H1 (cell line): ENCODE measurements around the gene TAOK1. TPM values are rescaled to one million over a fixed set of nuclear protein-coding genes. Genes with fewer than 3 reads are reported as not detected.

ENCODE experiments used
- CTCF ChIA-PET: fragments of 300-600 bp; sonication (Branson Sonifier 250); formaldehyde crosslinking; loops from one replicate; lab custom pipeline; 2021; ENCODE audit not compliant: partially characterized antibody; lab: Charles Lee
- POLR2A ChIA-PET: fragments of 300-600 bp; sonication (Branson Sonifier 250); formaldehyde crosslinking; loops from one replicate; lab custom pipeline; 2021; ENCODE audit warnings: inconsistent platforms; ENCODE audit not compliant: partially characterized antibody; lab: Charles Lee
- DNase-seq, 2 experiments: peaks; one replicate each; pipeline versions ENCODE4 v3.0.0 to v3.0.0-alpha.2; 2010 to 2022; ENCODE audit warnings: low spot score in 2 of 2, low read depth in 1 of 2, mixed read lengths in 1 of 2
- FAIRE-seq: peaks from 2 replicates; lab custom pipeline; 2011; peaks lifted over from hg19 to GRCh38; lab: Jason Lieb, UNC
- H2AFZ ChIP-seq: 2 replicates; pipeline ENCODE4 v1.8.1; 2012; ENCODE audit warnings: low read length, inconsistent platforms
- H2AK5ac ChIP-seq: 2 replicates; pipeline ENCODE4 v1.6.1; 2013; ENCODE audit warnings: low read depth, low read length
- H2BK120ac ChIP-seq: replicated peaks from 2 replicates; pipeline ENCODE3; 2013; ENCODE audit warnings: low read depth, low read length, inconsistent platforms
- H2BK12ac ChIP-seq: 2 replicates; pipeline ENCODE4 v1.6.1; 2013; ENCODE audit warnings: low read depth, low read length
- H2BK15ac ChIP-seq: 2 replicates; pipeline ENCODE4 v1.6.1; 2013; ENCODE audit warnings: low read length
- H2BK20ac ChIP-seq: 2 replicates; pipeline ENCODE4 v1.6.1; 2013; ENCODE audit warnings: low read length
- H2BK5ac ChIP-seq: 2 replicates; pipeline ENCODE4 v1.6.1; 2013; ENCODE audit warnings: low read depth, low read length
- H3K14ac ChIP-seq: 2 replicates; pipeline ENCODE4 v1.6.1; 2013; ENCODE audit warnings: inconsistent platforms; ENCODE audit not compliant: insufficient read length
- H3K18ac ChIP-seq: 2 replicates; pipeline ENCODE4 v1.6.1; 2013; ENCODE audit warnings: low read length; ENCODE audit errors: extremely low read depth
- H3K23ac ChIP-seq: 2 replicates; pipeline ENCODE4 v1.6.1; 2013; ENCODE audit warnings: inconsistent platforms; ENCODE audit not compliant: insufficient read length
- H3K23me2 ChIP-seq: 2 replicates; pipeline ENCODE4 v1.6.1; 2013; ENCODE audit warnings: low read depth, low read length
- H3K27ac ChIP-seq: 2 replicates; pipeline ENCODE4 v1.6.1; 2011; ENCODE audit warnings: low read depth, low read length, inconsistent platforms
- H3K27me3 ChIP-seq, 4 experiments: replicated peaks in 1 of 4; 1 replicate in 1 of 4; 2 replicates in 3 of 4; pipeline versions ENCODE4 v1.6.1 to v1.8.1; 2011 to 2013; ENCODE audit warnings: low read length in 3 of 4, mild to moderate bottlenecking in 3 of 4, inconsistent platforms in 2 of 4, mixed read lengths in 2 of 4, moderate library complexity in 1 of 4; ENCODE audit not compliant: control insufficient read depth in 3 of 4, insufficient read depth in 3 of 4; ENCODE audit errors: extremely low read depth in 1 of 4
- H3K36me3 ChIP-seq, 4 experiments: 2 replicates each; pipeline versions ENCODE4 v1.6.1 to v1.8.1; 2011 to 2013; ENCODE audit warnings: mild to moderate bottlenecking in 4 of 4, low read length in 3 of 4, moderate library complexity in 2 of 4, control low read depth in 1 of 4, inconsistent platforms in 1 of 4; ENCODE audit not compliant: insufficient read depth in 4 of 4, control insufficient read depth in 2 of 4
- H3K4ac ChIP-seq: replicated peaks from 2 replicates; pipeline ENCODE3; 2013; ENCODE audit warnings: low read length, low read depth, mixed read lengths, inconsistent platforms; ENCODE audit not compliant: insufficient read length
- H3K4me1 ChIP-seq, 4 experiments: replicated peaks in 1 of 4; 1 replicate in 1 of 4; 2 replicates in 3 of 4; pipeline versions ENCODE4 v1.6.1 to v1.8.1; 2011 to 2013; ENCODE audit warnings: low read length in 3 of 4, inconsistent platforms in 2 of 4, mixed read lengths in 1 of 4; ENCODE audit not compliant: insufficient read depth in 4 of 4, control insufficient read depth in 3 of 4
- H3K4me2 ChIP-seq, 2 experiments: 2 replicates each; pipeline versions ENCODE4 v1.6.1 to v1.8.1; 2011 to 2013; ENCODE audit warnings: low read depth in 2 of 2, low read length in 2 of 2, control low read depth in 1 of 2, inconsistent platforms in 1 of 2, mild to moderate bottlenecking in 1 of 2; ENCODE audit not compliant: insufficient read depth in 1 of 2
- H3K4me3 ChIP-seq, 4 experiments: fragments of 200-600, 300-600 bp in 1 of 4; sonication (generic), shearing (Covaris generic), sonication (Bioruptor Twin) in 1 of 4; 2 replicates each; pipeline versions ENCODE4 v1.5.1 to v1.8.1; 2011 to 2016; ENCODE audit warnings: low read length in 4 of 4, low read depth in 3 of 4, control low read depth in 2 of 4, inconsistent platforms in 2 of 4, mild to moderate bottlenecking in 2 of 4, mixed read lengths in 1 of 4, moderate library complexity in 1 of 4; ENCODE audit not compliant: insufficient read depth in 2 of 4; ENCODE audit errors: extremely low read depth in 1 of 4
- H3K56ac ChIP-seq: replicated peaks from 2 replicates; pipeline ENCODE3; 2013; ENCODE audit warnings: low read depth, mild to moderate bottlenecking, mixed read lengths, low read length, inconsistent platforms; ENCODE audit not compliant: insufficient read length
- H3K79me1 ChIP-seq: 2 replicates; pipeline ENCODE4 v1.6.1; 2013; ENCODE audit warnings: low read depth, low read length, control low read depth
- H3K79me2 ChIP-seq, 2 experiments: 2 replicates each; pipeline versions ENCODE4 v1.6.1 to v1.8.1; 2012 to 2013; ENCODE audit warnings: low read length in 2 of 2, mild to moderate bottlenecking in 2 of 2, inconsistent platforms in 1 of 2; ENCODE audit not compliant: insufficient read depth in 2 of 2, control insufficient read depth in 1 of 2
- H3K9ac ChIP-seq, 4 experiments: replicated peaks in 1 of 4; 1 replicate in 1 of 4; 2 replicates in 3 of 4; pipeline versions ENCODE4 v1.6.1 to v1.8.1; 2011 to 2013; ENCODE audit warnings: low read depth in 3 of 4, low read length in 3 of 4, control low read depth in 2 of 4, mild to moderate bottlenecking in 2 of 4, moderate library complexity in 2 of 4, inconsistent platforms in 1 of 4; ENCODE audit errors: extremely low read depth in 1 of 4
- H3K9me3 ChIP-seq, 2 experiments: 2 replicates each; pipeline versions ENCODE4 v1.6.1 to v1.8.1; 2012 to 2013; ENCODE audit warnings: mild to moderate bottlenecking in 2 of 2, moderate library complexity in 2 of 2, control low read depth in 1 of 2, inconsistent platforms in 1 of 2, low read depth in 1 of 2, low read length in 1 of 2, mixed read lengths in 1 of 2; ENCODE audit not compliant: insufficient read depth in 2 of 2
- H4K20me1 ChIP-seq, 2 experiments: replicated peaks in 1 of 2; 2 replicates each; pipeline versions ENCODE3 to v1.8.1; 2011 to 2013; ENCODE audit warnings: inconsistent platforms in 2 of 2, low read length in 2 of 2, mild to moderate bottlenecking in 1 of 2; ENCODE audit not compliant: insufficient read depth in 2 of 2, control insufficient read depth in 1 of 2
- H4K5ac ChIP-seq: 2 replicates; pipeline ENCODE4 v1.6.1; 2013; ENCODE audit warnings: low read length, low read depth, mixed read lengths, inconsistent platforms; ENCODE audit not compliant: insufficient read length
- H4K8ac ChIP-seq: 2 replicates; pipeline ENCODE4 v1.8.0; 2013; ENCODE audit warnings: mild to moderate bottlenecking, moderate library complexity, low read length, inconsistent platforms; ENCODE audit not compliant: insufficient read depth; ENCODE audit errors: extremely low read depth
- H4K91ac ChIP-seq: replicated peaks from 2 replicates; pipeline ENCODE3; 2013; ENCODE audit warnings: low read length, mixed read lengths, inconsistent platforms; ENCODE audit not compliant: insufficient read length
- CBX8 ChIP-seq: fragments of 300-800, 300-1000 bp; sonication (generic); IDR thresholded peaks from 2 replicates; pipeline ENCODE4 v1.7.1; 2016; ENCODE audit warnings: low read depth, low read length, borderline replicate concordance
- EGR1 ChIP-seq: IDR thresholded peaks from 2 replicates; pipeline ENCODE4 v1.6.1; 2011; ENCODE audit warnings: low read depth, low read length, borderline replicate concordance
- SIRT6 ChIP-seq: IDR thresholded peaks from one replicate; pipeline ENCODE4 v1.7.1; 2012; ENCODE audit warnings: low read length, inconsistent platforms
- WGBS, 2 experiments: shearing (Covaris generic) in 1 of 2; methylation state at CpG; one replicate each; pipeline versions ENCODE4 v1.1.6 to v1.1.7; 2013 to 2015; ENCODE audit warnings: low lambda C conversion rate in 2 of 2, mixed read lengths in 2 of 2, inconsistent platforms in 1 of 2, low coverage in 1 of 2, missing lambda C conversion rate in 1 of 2; ENCODE audit not compliant: insufficient replicate concordance in 2 of 2, insufficient coverage in 1 of 2, insufficient read length in 1 of 2; ENCODE audit errors: extremely low coverage in 1 of 2, missing lambda C conversion rate in 1 of 2; 5-methylcytosine and 5-hydroxymethylcytosine counted together
- polyA plus RNA-seq, 7 experiments: library from polyadenylated mRNA; depleted of rRNA in 3 of 7; stranded (reverse) in 5 of 7; unstranded in 2 of 7; fragments of >200 nt in 5 of 7; fragments of 200-250 nt in 2 of 7; gene quantifications; 1 replicate in 5 of 7; 2 replicates in 1 of 7; 4 replicates in 1 of 7; pipeline versions ENCODE4 v1.2.1 to v1.2.3, GENCODE V29; 2011 to 2013; ENCODE audit warnings: missing spikeins in 2 of 7, mixed read lengths in 2 of 7
- total RNA-seq: library from RNA; stranded (reverse); fragmentation: NEBNext Ultra II Directional; extraction: Animal tissue kit (Norgen Biotek cat#: 25700); gene quantifications from 2 replicates; pipeline ENCODE4 v1.2.1, GENCODE V29; 2021

TAOK1 gene
- total and polyA plus RNA-seq, 2 of the 8 experiments (the other 6 are each of a cell fraction or from before 2014, with no cell fraction given) = 12.2 to 90.6 TPM

GRCh38 chr17:29342158-29342765 is 47.9 kb upstream of the TAOK1 start:
- Histone ChIP-seq H3K4me2 (no peak overlapping the region), H3K9ac (no peak overlapping the region), H4K91ac (no peak overlapping the region), H3K56ac (no peak overlapping the region), H3K27ac (no peak overlapping the region), H2AFZ (no peak overlapping the region), H3K18ac (no peak overlapping the region), H2BK120ac (no peak overlapping the region), H3K23ac (no peak overlapping the region), H2AK5ac (no peak overlapping the region), H3K23me2 (no peaks in the 10 kb centered on the region), H2BK15ac (no peak overlapping the region), H3K4ac (no peak overlapping the region), H3K36me3 (no peaks in the 10 kb centered on the region), H3K4me3 (no peak overlapping the region), H2BK5ac (no peak overlapping the region), H4K5ac (no peak overlapping the region), H3K4me1 (no peaks in the 10 kb centered on the region), H3K79me2 (no peaks in the 10 kb centered on the region), H4K8ac (no peak overlapping the region), H3K9me3 (no peaks in the 10 kb centered on the region), H4K20me1 (no peaks in the 10 kb centered on the region), H3K27me3 (no peaks in the 10 kb centered on the region), H2BK12ac (no peak overlapping the region), H3K14ac (no peak overlapping the region), H3K79me1 (no peaks in the 10 kb centered on the region), H2BK20ac (no peak overlapping the region)
- WGBS, 2 experiments = 94% methylated on average over 9 of the region's 11 CpGs; no CpG with 5 or more reads in 1 of the 2 experiments
- no peak for FAIRE-seq
- ChIA-PET POLR2A (no interaction called here), CTCF (no interaction called here)
- no peak for DNase-seq
- TF ChIP-seq SIRT6 (no peak), EGR1 (no peak), CBX8 (no peak)
